Fibroblast of skin of back (primary cell): ENCODE measurements around the gene SMIM24.

Experiments
- DNase-seq: peaks from one replicate; pipeline ENCODE4 v3.0.0-alpha.2; 2013

The SMIM24 gene

DNA sequence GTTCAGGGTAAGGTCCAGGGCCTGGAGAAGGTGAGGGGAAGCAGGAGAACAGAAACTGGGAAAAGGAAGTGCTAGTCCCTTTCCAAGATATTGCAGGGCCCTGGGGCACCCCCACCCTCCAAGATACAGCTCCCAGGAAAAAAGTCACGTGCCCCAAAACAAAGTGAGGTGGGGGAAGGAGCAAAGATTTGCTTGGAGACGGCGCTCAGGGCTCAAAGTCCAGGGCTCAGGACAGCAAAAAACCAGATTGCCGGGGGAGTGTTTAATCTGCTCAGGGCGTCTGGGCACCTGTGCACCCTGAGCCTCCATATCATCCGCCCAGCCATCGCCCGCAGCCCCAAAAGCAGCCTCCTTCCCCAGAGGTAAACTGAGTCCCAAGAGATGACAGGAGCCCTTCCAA lies 6.3 kb downstream of the SMIM24 start:
- no peak for DNase-seq

DNA sequence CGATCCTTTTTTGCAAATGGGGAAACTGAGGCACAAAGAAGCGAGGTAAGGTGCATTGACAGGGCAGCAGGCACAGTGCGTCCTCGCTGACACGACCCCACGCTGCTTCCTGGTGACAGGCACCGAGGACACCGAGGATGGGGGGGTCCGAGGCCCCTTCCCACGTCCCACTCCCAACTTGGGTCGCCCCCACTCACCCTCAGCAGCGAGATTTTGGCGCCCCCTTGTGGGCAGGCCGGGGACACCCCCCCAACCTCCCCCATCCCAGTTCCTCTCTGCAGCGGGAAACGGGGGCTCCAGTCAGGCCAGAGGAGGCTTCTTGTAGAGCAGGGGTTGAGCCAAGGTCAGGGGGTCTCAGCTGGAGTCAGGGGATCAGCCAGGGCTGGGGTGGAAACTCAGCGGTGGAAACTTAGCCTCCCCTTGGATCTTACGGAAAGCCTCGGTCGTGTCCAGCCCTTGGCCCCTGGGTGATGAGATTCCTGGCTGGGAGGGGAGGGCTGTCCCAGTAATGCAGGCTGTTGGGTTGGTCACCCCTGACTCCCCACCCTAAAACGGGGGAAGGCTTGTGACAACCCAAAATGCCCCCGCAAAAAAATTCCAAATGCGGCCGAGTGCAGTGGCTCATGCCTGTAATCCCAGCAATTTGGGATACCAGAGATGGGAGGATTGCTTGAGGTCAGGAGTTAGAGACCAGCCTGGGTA lies 8.2 kb downstream of the SMIM24 start:
- no peak for DNase-seq

DNA sequence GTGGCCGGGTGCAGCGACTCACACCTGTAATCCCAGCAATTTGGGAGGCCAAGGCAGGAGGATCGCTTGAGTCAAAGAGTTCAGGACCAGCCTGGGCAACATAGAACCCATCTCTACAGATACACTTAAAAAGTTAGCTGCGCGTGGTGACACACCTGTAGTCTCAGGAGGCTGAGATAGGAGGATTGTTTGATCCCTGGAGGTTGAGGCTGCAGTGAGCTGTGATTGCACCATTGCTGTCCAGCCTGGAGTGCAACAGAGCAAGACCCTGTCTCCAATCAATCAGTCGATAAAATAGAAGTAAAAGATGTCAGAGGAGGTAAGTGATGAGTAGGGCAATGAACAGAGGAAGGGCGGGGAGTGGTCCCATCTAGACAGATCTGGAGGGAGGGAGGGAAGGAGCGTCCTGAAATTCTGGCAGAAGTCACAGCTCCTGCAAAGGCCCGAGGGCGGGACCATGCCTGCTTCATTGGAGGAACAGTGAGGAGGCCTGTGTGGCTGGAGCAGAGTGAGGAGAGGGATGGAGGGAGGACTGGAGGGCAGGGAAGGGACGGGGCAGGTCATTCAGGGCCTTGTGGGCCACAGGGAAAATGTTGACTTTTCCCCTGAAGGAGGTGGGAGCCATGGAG lies 9.7 kb downstream of the SMIM24 start:
- no peak for DNase-seq

DNA sequence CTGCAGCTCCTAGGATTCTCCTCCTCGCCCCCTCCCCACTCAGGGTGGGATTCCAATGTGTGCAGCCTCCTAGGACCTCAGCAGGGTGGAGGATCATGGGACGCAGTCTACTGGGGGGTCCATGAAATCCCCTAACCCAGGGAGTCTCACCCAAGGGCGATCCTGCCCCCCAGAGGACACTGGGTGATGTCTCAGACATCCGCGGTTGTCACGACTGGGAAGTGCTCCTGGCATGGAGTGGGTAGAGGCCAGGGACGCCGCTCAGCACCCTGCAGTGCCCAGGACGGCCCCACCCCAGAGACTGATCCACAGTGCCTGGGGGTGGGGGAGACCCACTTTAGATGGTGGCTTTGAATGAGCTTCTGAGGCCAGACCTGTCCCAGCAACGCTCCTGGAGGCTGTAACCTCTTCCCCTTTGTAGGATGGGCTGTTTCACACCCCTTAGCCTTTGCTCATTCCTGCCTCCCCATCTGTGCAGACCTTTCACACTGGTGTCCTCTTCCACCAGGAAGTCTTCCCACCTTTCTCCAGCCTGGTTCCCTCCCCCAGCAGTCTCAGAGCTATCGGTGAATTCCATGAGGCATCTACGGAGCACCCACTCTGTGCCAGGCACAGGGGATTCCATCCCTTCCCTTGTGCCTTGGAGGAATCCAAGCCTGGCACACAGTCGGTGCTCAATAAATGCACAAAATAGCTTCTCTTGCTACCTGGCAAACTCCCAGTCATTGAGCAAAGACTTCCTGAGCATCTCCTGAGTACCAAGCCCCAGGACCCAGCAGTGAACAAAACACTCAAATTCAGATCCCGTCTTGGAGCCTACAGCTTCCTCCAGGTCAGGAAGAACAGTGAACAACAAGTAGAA lies 10.5 kb downstream of the SMIM24 start:
- DNase-seq = no peak

DNA sequence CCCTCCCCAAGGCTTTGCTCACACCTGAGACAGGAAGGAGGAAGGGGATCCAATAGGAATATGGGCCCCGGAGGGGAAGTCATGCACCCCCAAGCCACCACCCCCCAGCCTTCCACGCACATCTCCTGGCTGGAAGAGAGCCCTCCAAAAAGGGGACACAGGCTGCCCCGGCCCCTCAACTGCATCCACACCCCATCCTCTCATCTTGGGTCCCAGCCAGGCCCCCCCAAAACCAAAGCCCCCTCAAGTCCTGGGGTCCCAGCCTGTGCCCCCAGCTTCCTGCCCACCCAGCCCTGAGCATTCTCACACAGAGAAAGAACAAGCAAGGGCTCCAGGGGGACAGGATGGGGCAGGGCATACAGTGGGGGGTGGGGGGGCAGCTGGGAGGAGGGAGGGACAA lies 12.1 kb downstream of the SMIM24 start:
- DNase-seq = no peak

- DNase-seq = no peak
Observed at GRCh38 chr19:3467437-3468198, 12.7 kb downstream of the SMIM24 start.

DNA sequence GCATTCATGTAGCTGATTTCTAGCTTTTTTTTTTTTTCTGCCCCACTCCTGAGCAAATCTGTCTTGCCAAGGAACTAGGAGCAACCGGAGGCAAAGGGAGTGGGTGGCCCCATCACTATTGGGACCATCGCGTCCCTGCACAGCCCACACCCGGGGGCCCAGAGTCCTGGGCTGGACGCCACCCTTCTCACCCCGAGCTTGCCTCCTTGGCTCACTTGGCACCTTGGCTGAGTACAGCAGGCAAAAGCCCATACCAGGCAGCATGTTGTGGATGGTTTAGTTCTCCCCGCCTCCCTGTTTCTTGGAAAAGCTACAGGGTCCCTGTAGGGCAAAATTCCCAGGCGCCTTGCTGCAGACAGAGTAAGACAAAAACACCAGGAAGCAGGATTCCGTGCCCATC lies 13.7 kb downstream of the SMIM24 start:
- no peak for DNase-seq

DNA sequence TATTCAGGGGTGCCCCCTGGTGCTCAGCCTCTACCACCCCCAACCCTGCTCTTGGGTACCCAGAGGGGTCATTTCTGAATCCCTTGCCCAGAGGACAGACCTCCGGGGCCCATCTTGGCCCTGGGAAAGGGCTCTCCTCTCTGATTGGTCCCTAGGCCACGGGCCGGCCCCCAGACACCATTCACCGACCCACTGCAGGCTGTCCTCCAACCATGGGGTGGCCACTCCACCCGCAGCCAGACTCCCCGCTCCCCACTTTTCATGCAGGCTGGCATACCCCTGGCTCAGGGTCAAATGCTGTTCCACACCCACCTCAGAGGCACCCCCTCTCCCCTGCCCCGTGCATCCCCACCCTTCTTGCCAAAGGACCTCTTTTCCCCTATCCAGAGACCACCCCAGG lies 14.8 kb downstream of the SMIM24 start:
- no peak for DNase-seq

DNA sequence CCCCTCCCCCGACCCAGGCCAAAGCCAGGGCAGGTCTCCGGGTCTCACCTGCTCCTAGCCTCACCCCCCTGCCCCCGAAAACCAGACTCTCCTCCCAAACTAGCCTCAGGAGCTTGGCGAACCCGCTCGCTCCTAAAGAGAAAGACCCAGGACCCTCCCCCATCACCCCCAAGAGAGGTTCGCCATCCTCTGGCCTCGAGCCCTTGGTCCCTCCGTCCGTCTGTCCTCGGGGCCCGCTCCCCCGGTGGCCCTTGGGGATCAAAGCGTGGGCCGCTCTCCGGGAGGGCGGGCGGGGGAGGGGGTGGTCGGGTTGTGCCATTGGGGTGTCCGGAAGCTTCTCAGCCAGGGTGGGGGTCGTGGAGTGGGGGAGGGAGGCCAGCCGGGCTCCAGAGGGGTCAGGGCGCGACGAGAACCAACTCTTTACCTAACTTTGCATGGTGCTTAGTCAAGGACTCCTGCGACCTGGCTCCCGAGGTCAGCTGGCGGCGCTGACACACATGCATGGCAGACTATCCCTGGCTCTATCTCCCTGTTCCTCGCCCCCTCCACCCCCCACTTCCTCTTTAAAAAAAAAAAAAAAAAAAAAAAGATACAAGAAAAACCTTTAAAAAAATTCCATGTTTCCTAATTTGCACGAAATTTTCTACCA lies 15.6 kb downstream of the SMIM24 start:
- DNase-seq = no peak

- no peak for DNase-seq
Observed at GRCh38 chr19:3463714-3464586, 16.4 kb downstream of the SMIM24 start.

DNA sequence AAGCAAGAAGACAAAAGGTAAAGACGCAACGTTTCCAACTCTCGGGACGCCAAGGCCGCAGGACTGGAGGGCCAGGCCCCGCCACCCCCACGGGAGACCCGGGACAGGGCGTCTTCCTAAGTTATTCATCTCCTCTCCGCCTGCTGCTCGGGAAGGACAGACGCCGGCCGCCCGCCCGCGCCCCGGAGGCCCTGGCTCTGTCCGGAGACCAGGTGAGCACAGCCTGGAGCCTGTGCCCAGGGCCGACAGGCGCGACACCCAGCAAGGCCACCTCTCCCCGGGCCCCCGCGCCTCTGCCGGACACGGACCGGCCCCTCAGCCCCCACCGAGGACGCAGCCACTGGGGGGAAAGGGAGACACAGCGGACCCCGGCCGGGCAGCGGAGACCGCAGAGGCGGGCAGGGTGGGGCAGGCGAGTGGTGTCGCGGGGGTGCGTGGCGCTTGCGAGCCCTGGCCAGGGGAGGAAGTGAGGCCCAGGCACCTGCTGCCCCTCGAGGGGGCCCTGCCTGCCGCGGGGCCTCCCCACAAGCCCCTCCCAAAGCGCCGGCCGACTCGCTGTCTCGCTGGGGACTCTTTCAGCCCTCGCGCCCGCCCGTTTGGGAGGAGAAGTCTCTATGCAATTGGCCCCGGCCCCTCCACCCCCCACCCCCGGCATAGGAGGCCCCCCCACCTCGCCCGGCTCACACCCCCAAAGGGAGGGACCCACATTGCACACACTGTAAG lies 17.2 kb downstream of the SMIM24 start:
- no peak for DNase-seq

DNA sequence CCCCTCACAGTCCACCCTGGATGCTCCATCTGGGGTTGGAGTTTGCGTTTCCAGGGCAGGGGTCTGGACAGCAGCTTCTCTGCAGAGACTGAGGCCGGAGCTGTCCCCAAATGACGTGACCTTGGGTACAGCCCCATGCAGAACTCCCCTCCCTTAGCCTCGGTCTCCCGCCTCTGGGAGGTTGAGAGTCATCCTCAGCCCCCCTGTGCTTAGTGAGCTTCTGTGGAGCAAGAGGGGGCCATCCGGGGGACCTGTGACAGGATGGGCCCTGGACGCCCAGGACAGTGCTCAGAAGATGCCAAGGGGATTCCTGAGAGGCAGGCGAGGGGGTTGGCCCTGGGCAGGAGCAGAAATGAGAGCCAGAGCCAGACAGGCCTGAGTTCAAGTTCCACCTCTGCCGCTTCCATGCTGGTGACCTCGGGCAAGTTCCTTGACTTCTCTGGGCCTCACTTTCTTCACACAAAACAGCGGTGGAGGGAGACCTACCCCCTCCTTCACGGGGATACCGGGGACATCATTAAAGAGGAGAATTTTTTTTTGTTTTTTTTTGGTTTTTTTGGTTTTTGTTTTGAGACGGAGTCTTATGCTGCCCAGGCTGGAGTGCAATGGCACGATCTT lies 20.3 kb downstream of the SMIM24 start:
- no peak for DNase-seq

DNA sequence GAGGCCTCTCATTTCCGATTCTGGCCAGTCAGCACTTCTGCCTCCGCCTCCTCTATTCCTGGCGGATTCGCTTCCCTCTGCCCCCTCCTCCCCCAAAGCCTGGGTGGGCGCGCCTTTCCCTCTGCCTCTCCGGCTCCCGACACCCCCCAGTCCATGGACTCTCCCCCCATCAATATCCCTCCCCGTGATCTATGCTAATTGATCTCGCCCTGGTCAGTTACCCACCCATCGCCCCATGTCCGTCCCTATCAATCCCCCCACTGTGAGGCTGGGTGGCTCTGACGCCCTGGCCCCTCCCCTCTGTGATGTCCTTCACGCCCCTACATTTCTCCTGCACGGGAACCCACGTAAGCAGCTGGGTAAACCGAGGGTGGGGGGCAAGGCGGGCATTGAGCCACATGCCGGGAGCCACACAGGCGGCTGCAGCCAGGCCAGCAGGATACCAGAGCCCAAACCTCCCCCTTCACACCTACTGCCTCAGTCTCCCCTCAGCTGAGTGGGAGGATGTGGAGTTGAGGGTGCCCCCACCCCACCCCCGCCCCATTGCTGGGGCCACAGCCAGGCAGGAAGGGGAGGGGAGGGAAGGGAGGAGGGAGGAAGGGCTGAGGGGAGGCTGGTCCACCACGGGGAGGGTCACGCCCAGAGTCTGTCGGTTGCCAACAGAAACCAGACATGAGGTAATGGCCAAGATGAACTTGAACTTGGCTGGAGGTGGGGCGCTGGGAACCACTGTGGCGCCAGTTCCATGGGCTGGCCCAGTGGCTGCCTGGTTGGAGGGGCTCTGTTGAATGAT lies 21.0 kb downstream of the SMIM24 start:
- peak; percentile 91 for DNase-seq

GRCh38 chr19:3458229-3459088 lies 21.9 kb downstream of the SMIM24 start:
- peak; percentile 57 for DNase-seq

- peak; percentile 62 for DNase-seq
Observed at GRCh38 chr19:3457528-3458228, 22.6 kb downstream of the SMIM24 start.

DNA sequence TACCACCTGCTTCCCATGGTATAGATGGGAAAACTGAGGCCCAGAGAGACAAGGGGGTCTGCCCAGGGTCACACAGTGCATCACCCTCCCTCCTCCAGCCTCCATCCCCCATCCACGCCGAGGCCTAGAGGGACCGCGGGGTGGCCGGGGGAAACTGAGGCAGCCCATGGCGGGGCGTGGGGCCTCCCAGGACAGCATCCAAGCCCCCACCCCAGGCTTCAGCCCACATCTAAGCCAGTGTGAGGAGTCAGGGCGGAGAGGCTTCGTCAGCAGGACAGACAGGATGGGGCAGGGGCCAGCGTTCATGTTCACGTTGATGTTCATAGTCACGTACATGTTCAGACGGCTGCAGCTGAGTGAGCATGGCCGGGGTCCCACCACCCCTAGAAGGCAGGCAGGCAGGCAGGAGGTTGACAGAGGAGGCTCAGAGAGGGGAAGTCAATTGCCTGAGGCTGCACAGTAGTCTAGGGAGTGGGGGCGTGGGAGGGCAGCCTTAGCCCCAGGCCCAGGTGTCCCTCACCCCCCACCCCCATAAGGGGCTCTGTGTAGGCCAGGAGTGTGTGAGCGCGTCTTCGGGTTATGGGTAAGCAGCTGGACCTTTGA lies 23.3 kb downstream of the SMIM24 start:
- no peak for DNase-seq

DNA sequence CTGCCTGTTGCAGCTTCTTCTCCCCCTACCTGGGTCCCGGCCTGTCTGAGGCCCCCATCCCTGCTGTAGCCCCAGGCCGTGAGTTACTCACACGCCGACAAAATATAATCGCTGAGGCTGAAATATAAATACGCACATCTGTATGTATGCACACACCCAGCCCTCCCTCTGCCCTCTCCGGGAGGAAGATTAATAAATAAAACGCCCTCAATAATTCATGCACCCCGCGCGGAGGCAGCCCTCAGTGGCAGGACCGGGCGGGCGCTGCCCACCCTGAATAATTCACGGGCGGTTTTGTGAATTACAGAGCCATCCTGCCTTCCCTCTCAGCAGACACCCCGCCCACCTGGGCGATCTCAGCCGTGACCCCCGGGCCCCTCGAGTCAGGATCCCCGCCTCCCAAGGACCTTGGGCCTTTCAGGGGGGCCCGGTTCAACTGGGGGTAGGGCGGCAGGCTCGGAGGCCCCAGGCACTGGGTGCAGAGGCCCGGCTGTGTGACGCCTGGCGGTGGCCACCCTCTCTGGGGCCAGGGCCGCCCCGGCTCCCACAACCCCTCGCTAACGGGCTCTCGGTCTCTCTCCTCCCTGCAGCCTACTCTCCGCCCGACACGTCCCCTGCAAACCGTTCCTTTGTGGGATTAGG lies 24.2 kb downstream of the SMIM24 start:
- no peak for DNase-seq
